KBM-7 (cell line): ENCODE measurements around the gene ZBTB4.

Source experiments
- DNase-seq: peaks from one replicate; pipeline ENCODE4 v3.0.0-alpha.2; 2015
- in situ Hi-C: fragments of 300-500 bp; cut with MboI; formaldehyde crosslinking; loops from 2 replicates; pipeline ENCODE4 v1.14.3; 2020; ENCODE audit warnings: low sequenced_read_pairs, low pct_unique_long_range_greater_than_20kb, mixed read lengths

The ZBTB4 gene

DNA sequence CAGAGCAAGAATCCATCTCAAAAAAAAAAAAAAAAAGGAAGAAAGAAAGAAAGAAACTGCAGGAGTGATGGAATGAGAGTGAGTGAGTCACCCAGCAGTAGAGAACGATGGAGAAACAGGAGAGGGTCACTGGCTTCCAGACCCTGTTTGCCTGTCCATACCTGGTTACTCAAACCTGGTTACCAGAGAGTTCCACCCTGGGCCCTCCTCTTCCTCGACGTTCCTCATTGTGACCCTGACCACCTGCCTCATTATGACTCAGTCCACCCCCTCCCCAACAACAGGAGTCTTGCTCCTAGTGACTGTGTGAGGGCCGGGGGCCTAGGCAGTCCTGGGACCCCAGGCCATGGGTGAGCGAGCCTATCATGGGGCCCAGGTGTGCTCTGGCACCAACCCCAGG, 50.9 kb downstream of the ZBTB4 start, which contains the start of gene SPEM3:
TSS of gene SPEM3 (plus strand) at position 301 of the 400 bp plus-strand sequence. CDS start at position 347, 46 bp downstream.
- in situ Hi-C loops: no loop called here
- no peak for DNase-seq

DNA sequence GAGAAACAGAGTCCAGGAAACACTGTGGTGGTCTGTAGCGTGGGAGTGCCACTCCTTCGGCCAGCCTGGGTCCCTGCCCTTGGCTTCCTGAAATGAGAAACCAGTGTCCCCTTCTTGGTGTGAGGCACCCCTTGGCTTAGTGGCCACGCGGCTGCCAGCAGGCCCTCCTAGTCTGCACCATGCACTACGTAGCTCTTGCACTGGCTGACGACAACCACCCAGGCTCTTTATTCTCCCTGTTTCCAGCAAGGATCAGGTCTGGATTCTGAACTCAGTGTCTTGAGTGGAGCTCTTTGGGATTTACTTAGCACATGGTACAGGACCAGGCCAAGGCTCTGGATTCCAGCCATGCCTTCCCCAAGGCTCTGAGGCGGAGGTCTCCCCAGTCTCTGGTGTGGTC, 51.9 kb downstream of the ZBTB4 start:
- no peak for DNase-seq
- in situ Hi-C loops: no loop called here

DNA sequence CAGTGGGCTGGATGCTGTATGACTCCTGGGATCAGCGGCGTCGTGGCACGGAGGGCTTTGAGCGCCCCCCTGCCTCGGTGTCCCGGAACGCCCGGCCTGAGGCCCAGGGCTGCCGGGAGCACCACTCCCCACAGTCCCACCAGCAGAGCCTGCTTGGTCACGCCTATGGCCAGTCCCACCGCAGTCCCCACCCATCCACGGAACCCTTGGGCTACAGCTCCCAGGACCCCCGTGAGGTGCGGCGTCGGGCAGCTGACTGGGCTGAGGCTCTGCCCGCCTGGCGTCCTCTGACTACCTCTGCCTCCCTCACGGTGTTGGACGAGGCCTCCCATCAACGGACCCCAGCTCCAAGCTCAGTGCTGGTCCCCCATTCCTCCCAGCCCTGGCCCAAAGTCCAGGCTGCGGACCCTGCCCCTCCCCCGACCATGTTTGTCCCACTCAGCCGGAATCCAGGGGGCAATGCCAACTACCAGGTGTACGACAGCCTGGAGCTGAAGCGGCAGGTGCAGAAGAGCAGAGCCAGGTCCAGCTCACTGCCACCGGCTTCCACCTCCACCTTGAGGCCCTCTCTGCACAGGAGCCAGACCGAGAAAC, 52.4 kb downstream of the ZBTB4 start:
- no peak for DNase-seq
- in situ Hi-C loops: no loop called here

DNA sequence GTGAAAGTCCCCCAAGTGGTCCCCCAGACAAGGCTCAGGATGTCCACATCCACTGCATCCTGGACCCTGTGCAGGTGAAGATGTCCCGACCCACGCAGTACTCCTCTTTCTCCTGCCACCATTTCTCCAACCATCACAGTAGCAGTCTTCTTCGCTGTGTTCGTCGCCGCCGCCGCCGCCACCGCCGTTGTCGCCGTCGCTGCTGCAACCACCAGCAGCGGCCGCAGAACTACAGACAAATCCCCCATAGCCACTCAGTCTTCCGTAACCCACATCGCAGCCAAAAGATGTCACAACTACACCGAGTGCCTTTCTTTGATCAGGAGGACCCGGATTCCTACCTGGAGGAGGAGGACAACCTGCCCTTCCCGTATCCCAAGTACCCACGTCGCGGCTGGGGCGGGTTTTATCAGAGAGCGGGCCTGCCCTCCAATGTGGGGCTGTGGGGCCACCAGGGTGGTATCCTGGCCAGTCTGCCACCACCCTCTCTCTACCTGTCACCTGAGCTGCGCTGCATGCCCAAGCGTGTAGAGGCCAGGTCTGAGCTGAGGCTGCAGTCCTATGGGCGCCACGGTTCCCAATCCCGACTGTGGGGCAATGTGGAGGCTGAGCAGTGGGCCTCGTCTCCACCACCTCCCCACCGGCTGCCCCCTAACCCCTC, 53.1 kb downstream of the ZBTB4 start:
- no peak for DNase-seq
- in situ Hi-C loops: no loop called here

DNA sequence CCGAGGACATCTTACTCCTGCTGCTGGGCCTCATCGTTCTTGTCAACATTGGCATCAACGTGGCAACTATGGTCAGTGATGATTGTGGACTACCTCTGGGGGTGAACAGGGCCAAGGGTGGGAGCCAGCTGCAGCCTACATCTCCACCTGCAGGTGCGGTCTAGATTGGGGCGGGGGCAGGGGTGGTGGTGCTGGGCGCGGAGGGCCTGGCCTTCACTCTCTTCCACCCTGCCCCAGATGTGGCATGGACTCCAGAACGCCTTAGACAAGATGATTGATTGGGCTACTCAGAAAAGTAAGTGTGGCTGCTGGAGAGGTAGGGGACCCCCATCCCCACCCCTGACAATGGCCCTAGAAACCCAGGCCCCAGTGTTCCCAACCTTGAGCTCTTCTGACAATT, 53.7 kb downstream of the ZBTB4 start:
- no peak for DNase-seq
- in situ Hi-C loops: no loop called here

DNA sequence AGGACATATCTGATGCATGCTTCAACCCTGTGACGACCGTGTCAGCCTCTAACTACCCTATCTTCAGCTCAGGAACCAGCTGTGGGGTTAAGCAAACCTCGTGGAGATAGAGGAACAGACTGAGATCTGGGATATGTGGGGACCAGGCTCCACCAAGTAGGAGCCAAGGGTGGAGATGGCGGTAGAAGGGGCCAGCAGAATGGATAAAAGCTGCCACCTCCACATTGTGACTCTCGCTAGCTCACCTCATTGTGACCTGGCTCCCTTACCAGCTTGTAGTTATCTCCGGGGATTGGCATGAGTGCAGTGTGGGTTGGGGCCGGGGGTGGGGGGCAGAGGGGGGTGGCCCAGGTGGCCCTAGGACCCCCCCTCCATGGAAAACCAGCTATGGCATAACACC, 54.1 kb downstream of the ZBTB4 start, which contains the start of gene SPEM2:
TSS of gene SPEM2 (plus strand) at position 301 of the 400 bp plus-strand sequence. CDS start at position 374, 73 bp downstream.
- in situ Hi-C loops: no loop called here
- DNase-seq: no peak

DNA sequence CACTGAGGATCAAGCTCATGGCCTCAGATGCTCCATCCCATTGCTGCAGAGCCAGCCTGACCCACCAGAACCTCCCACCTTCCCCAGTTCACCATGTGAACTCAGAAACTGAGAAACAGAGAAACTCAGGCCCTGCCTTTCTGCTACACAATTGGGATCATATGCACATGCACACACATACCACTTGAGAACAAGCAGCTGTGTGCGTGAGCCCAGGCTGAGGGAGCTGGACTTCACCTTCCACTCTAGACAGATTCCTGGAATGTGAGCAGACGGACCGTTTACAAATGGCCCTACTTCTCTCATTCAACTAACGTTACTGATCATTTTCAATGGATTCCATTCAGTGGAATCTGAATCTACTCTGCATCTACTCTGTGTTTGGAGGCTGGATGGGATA, 55.8 kb downstream of the ZBTB4 start:
- DNase-seq: no peak
- in situ Hi-C loops: no loop called here

DNA sequence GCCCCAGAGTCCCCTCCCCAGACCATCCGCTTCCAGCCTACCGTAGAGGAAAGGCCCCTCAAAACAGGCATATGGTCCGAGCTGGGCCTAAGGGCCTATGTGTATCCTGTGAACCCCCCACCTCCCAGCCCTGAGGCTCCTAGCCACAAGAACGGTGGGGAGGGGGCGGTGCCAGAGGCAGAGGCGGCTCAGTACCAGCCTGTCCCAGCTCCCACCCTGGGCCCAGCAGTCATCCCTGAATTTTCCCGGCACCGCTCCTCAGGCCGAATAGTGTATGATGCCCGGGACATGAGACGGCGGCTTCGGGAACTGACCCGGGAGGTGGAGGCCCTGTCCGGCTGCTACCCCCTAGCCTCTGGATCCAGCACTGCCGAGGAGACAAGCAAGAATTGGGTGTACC, 58.2 kb downstream of the ZBTB4 start:
- in situ Hi-C loops: no loop called here
- no peak for DNase-seq

DNA sequence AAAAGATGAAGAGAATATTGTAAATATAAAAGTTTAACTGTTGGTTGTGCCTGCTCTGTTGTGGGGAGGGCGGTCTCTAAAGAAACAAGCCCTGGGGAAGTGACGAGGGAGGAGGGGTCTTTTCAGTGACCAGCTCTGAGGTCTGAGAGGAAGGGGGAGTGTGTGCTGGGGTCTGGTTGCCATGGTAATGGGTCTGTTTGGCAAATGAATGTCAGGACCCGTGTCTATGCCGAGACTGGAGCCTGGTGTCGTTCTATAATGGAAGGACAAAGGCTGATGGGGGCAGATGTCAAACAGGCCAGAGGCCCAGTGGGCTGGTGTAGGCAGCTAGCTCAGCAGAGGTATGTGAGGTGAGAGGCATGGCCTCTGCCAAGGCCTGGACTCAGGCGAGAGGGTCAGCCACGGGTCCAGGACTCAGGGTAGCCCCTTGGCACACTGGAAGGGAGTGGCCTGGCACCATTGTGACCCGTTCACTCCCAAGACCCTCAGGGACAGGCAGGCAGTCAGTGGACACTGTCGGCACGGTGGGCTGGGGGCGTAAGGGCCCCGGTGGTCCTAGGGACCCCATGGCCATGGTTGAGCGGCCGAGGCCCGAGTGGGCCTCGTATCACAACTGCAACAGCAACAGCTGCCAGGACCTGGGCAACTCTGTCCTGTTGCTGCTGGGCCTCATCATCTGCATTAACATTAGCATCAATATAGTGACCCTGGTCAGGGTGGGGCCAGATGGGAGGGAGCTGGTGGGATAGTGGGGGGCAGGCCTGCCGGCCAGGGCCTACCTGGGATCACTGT, 59.4 kb downstream of the ZBTB4 start, which contains the start of gene SPEM1:
TSS of gene SPEM1 (plus strand) at position 506 of the 792 bp plus-strand sequence. CDS start at position 567, 61 bp downstream.
- DNase-seq: no peak
- in situ Hi-C loops: no loop called here

DNA sequence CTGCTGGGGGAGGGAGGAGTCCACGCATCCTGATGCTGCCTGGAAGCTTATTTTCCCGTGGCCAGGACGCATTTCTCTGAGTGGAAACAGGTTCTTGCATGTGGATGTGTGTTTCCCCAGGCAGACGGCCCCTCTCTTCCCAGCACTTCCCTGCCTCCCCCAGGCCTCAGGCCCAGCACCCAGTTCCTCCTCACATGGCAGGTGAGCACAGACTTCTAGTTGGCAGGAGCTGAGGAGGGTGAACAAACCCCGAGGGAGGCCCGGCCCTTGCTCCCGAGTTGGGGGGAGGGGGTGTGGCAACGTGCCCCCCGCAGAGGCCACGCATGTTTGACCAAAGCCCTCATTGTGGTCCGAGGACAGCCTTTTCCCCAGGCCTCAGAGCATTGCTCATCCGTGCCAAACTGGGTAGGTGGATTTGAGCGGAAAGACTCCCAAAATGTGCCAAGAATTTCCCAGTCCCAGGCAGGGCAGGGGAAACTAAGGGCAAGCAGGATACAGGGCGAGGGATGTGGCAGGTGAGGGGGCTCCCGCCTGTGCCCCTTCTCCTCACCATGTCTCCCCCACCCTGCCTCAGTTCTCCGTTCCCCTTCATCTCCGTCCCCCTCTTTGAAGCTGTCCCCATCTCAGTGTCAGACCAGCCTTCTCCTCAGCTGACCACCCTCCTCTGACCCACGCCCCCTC, 60.8 kb downstream of the ZBTB4 start:
- in situ Hi-C loops: no loop called here
- no peak for DNase-seq

DNA sequence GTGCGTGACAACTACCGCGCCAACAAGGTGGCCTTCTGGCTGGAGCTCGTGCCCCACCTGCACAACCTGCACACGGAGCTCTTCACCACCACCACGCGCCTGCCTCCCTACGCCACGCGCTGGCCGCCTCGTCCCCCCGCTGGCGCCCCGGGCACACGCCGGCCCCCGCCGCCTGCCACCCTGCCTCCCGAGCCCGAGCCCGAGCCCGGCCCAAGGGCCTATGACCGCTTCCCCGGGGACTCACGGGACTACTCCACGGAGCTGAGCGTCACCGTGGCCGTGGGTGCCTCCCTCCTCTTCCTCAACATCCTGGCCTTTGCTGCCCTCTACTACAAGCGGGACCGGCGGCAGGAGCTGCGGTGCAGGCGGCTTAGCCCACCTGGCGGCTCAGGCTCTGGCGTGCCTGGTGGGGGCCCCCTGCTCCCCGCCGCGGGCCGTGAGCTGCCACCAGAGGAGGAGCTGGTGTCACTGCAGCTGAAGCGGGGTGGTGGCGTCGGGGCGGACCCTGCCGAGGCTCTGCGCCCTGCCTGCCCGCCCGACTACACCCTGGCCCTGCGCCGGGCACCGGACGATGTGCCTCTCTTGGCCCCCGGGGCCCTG, 62.3 kb downstream of the ZBTB4 start:
- in situ Hi-C loops: no loop called here

DNA sequence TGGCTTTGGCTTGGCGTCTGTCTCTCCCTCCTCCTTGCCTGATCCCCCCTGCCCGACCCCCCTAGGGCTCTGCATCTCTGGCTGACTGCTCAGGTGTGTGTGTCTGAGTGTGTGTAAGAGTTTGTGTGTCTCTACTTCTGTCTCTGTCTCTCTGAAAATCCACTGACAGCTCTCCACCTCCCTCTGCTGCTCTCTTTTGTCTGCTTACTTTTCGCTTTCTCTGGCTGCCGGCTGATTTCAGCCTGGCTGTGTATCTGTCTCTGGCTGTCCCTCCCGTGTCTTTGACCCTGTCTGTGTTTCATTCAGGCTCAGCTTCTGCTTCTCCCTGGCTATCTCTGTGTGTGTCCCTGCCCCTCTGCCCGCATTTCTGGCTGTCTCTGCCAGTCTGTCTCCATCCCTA, 63.1 kb downstream of the ZBTB4 start:
- in situ Hi-C loops: no loop called here
- DNase-seq: no peak

More for the DNA sequence above, 62.3 kb downstream of the ZBTB4 start:
- no peak for DNase-seq

DNA sequence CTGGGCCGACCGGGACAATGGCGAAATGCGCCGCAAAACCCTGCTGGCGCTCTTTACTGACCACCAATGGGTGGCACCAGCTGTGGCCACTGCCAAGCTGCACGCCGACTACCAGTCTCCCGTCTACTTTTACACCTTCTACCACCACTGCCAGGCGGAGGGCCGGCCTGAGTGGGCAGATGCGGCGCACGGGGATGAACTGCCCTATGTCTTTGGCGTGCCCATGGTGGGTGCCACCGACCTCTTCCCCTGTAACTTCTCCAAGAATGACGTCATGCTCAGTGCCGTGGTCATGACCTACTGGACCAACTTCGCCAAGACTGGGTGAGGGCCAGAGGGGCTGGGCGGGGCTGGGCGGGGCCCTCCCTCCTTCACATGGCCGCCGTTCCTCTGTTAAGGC, 63.6 kb downstream of the ZBTB4 start:
- in situ Hi-C loops: no loop called here
- no peak for DNase-seq

DNA sequence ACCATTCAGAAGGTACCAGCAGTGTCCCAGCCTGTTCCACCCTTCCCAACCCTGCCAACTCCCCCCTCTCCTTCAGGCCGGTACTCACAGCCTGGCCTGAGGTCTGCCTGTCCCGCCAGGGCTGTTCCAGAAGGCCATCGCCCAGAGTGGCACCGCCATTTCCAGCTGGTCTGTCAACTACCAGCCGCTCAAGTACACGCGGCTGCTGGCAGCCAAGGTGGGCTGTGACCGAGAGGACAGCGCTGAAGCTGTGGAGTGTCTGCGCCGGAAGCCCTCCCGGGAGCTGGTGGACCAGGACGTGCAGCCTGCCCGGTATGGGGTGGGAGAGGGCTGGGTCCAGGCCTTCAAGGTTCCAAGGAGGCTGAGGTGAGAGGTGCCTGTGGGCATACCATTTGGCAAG, 64.6 kb downstream of the ZBTB4 start:
- in situ Hi-C loops: no loop called here
- no peak for DNase-seq

DNA sequence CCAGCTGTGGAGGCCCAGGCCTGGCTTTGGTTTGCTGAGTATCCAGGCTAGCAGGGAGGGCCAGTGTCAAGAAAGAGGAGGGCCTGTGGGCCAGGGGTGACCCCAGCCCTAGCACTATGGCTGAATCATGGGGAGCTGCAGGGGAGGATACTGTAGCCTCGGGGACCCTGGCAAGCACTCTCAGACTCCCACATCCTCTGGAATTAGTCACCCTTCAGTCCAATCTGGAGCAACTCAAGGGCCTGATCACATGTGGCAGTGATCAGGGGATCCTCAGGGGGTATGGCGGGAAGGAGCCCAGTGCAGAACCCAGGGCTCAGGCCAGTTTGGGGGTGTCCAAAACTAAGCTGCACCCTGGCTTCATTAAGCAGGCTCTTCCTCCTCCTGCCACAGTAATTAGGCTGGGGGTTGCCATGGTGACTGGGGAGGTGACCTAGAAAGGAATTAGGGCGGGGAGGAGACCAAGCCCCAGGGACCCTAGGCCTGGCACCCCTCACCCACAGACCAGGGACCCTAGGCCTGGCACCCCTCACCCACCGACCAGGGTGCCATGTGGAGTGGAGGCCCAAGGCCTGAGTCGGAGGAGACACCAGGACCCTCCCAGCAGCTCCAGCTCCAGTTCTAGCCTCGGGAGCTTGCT, 66.0 kb downstream of the ZBTB4 start:
- no peak for DNase-seq
- in situ Hi-C loops: no loop called here

DNA sequence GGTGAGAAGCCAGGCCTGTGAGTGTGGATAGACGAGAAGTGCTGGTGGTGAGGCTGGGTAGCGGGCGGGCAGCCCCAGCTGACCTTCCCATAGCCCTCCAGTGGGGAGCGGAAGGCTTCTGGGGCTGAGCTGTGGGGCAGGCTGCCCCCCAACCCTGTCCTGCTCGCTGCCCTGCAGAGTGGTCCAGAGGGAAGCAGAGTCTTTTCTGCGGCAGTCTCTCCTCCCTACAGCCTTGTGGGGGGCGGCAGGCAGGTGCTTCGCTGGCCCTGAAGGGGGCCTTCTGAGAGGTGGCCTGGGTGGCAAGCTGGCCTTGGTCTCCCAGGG, 68.0 kb downstream of the ZBTB4 start:
- in situ Hi-C loops: no loop called here
- no peak for DNase-seq

DNA sequence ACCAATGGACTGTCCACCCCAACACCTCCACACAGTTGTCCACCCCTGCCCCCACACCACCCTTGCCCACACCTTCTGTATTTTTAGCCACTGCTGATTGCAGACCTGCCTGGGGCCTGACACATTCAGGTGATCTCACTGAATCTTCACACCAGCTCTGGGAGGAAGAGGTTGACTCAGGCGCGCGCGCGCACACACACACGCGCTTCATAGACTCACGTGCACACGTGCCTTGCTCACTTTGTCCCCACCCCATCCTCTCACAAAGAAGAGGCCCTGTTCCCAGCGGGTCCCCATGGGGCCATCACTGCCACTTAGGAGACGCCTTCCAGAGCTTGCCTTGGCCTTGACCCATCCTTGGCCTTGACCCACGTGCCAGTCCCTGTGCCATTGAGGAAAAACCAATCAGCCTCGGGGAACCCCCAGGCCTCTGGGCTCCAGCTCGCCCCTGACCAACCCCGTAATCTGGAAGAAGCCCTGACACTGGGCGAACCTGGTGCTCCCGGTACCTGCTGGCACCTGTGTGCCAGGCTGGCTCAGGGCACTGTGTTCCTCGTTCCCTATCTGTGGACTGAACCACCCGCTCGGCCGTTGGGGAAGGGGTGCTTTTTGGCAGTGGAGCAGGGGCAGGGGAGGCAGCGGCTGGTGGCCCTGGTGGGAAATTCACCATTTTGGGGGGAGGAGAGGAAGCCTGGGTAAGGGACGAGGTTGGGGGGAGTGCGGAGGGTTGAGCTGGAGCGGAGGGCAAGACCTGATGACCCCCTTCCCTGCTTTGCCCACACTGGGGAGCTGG, 68.6 kb downstream of the ZBTB4 start:
- in situ Hi-C loops: no loop called here
- no peak for DNase-seq

DNA sequence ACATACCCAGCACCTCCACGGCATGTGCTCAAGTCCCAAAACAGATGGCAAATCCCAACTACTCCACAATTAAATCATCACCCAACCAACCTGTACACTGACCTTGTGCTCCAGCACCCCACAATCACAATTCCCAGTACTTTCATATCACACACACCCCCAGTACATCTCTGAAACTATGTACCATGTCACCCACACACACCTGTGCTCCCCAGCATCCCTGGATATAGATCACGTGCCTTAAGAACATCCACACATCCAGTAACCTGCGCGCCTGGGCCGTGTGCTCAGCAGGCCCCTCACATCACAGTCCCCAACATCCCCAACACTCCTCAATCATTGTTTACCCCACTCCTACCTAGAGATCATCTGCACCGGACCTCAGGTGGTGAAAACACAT, 69.7 kb downstream of the ZBTB4 start:
- in situ Hi-C loops: no loop called here
- DNase-seq: no peak
